Panc1 (cell line): Measurements from ENCODE around the gene PADI3. TPM values are rescaled to one million over a fixed set of nuclear protein-coding genes. Genes with fewer than 3 reads are reported as not detected.

Experiments
- ATAC-seq: fragments of 200-7000 bp; cut with Tn5 transposase; 2 replicates; pipeline ENCODE4 v1.9.1; 2020; ENCODE audit warnings: mild to moderate bottlenecking, moderate library complexity
- Bru-seq: library from RNA; stranded (reverse); fragments of 400-500 nt; gene quantifications from one replicate; lab custom pipeline; 2021; lab: Mats Ljungman, UMichigan
- BruChase-seq, 2 experiments: library from RNA; stranded (reverse); fragments of 400-500 nt; gene quantifications; one replicate each; lab custom pipeline; 2021; lab: Mats Ljungman, UMichigan
- BruUV-seq: library from RNA; stranded (reverse); fragments of 400-500 nt; replicated peaks from 2 replicates; lab custom pipeline; 2021; lab: Mats Ljungman, UMichigan
- CTCF ChIA-PET: fragments of 300-600 bp; sonication (Branson Sonifier 250); formaldehyde crosslinking; loops from one replicate; lab custom pipeline; 2022; ENCODE audit warnings: antibody characterized with exemption; lab: Charles Lee
- POLR2A ChIA-PET: fragments of 300-600 bp; sonication (Branson Sonifier 250); formaldehyde crosslinking; loops from one replicate; lab custom pipeline; 2022; ENCODE audit warnings: antibody characterized with exemption; lab: Charles Lee
- DNase-seq: peaks from one replicate; pipeline ENCODE4 v3.0.0-alpha.2; 2010; ENCODE audit warnings: low read depth, low spot score
- H3K27ac ChIP-seq: 2 replicates; pipeline ENCODE4 v1.5.1; 2011; ENCODE audit warnings: mild to moderate bottlenecking, low read length, inconsistent platforms
- H3K27me3 ChIP-seq: fragments of 200-500 bp; sonication (Bioruptor generic); 2 replicates; pipeline ENCODE4 v1.6.0; 2014; ENCODE audit warnings: low read length, inconsistent platforms; ENCODE audit not compliant: control insufficient read depth, insufficient read depth
- H3K36me3 ChIP-seq: fragments of 200-500 bp; sonication (Bioruptor generic); 2 replicates; pipeline ENCODE4 v1.5.1; 2014; ENCODE audit warnings: inconsistent platforms, mild to moderate bottlenecking, low read length, moderate library complexity; ENCODE audit not compliant: control insufficient read depth, insufficient read depth
- H3K4me1 ChIP-seq: 2 replicates; pipeline ENCODE4 v1.5.1; 2011; ENCODE audit warnings: inconsistent platforms, mild to moderate bottlenecking, low read length, moderate library complexity; ENCODE audit not compliant: control insufficient read depth, insufficient read depth
- H3K4me3 ChIP-seq, 2 experiments: 2 replicates each; pipeline ENCODE4 v1.5.1; 2011 to 2012; ENCODE audit warnings: low read depth in 2 of 2, low read length in 2 of 2, mild to moderate bottlenecking in 2 of 2, inconsistent platforms in 1 of 2, moderate library complexity in 1 of 2
- H3K9me3 ChIP-seq: fragments of 200-500 bp; sonication (Bioruptor generic); 2 replicates; pipeline ENCODE4 v1.5.1; 2014; ENCODE audit warnings: low read depth, mild to moderate bottlenecking, inconsistent platforms, low read length, moderate library complexity; ENCODE audit not compliant: control insufficient read depth, insufficient read depth
- POLR2AphosphoS5 ChIP-seq: IDR thresholded peaks from 2 replicates; pipeline ENCODE4 v1.6.1; 2012; ENCODE audit warnings: mild to moderate bottlenecking, low read depth, low read length, moderate library complexity
- SIN3A ChIP-seq: IDR thresholded peaks from 2 replicates; pipeline ENCODE4 v1.6.1; 2012; ENCODE audit warnings: low read depth, mild to moderate bottlenecking, low read length, moderate library complexity, borderline replicate concordance; ENCODE audit not compliant: insufficient read depth
- TCF7L2 ChIP-seq: IDR thresholded peaks from 2 replicates; pipeline ENCODE4 v1.6.1; 2011; ENCODE audit warnings: mild to moderate bottlenecking, low read depth, low read length, inconsistent platforms
- in situ Hi-C: cut with HindIII; loops from 2 replicates; pipeline ENCODE4 v1.10.0; 2016; ENCODE audit warnings: low sequenced_read_pairs, low pct_unique_long_range_greater_than_20kb
- intact Hi-C: fragments of 100-400 bp; cut with micrococcal nuclease; formaldehyde crosslinking; loops from one replicate; pipeline ENCODE4 v1.10.0; 2022; ENCODE audit not compliant: unreplicated experiment
- long read RNA-seq: library from polyadenylated mRNA; unstranded; transcript quantifications from one replicate; pipeline ENCODE4 v2.0.0, GENCODE V29; 2021; ENCODE audit not compliant: unreplicated experiment
- polyA plus RNA-seq: library from polyadenylated mRNA; unstranded; fragments of >200 nt; gene quantifications from one replicate; pipeline ENCODE4 v1.2.1, GENCODE V29; 2012; ENCODE audit warnings: missing spikeins; ENCODE audit not compliant: insufficient read length
- total RNA-seq: library from RNA; stranded (reverse); gene quantifications from one replicate; pipeline ENCODE4 v1.2.1, GENCODE V29; 2021; ENCODE audit not compliant: unreplicated experiment
- TF ChIP-seq, protein P1 (sequence below), 2 experiments: IDR thresholded peaks; 2 replicates each; pipeline ENCODE4 v1.6.1; 2011 to 2012; ENCODE audit warnings: low read depth in 2 of 2, control low read depth in 1 of 2, low read length in 1 of 2, mild to moderate bottlenecking in 1 of 2, moderate library complexity in 1 of 2; ENCODE audit not compliant: insufficient read depth in 1 of 2
- TF ChIP-seq, protein P2 (sequence below): fragments of 450-650 bp; IDR thresholded peaks from 2 replicates; pipeline ENCODE4 v1.5.1; 2017; ENCODE audit warnings: mild to moderate bottlenecking

Gene PADI3, protein sequence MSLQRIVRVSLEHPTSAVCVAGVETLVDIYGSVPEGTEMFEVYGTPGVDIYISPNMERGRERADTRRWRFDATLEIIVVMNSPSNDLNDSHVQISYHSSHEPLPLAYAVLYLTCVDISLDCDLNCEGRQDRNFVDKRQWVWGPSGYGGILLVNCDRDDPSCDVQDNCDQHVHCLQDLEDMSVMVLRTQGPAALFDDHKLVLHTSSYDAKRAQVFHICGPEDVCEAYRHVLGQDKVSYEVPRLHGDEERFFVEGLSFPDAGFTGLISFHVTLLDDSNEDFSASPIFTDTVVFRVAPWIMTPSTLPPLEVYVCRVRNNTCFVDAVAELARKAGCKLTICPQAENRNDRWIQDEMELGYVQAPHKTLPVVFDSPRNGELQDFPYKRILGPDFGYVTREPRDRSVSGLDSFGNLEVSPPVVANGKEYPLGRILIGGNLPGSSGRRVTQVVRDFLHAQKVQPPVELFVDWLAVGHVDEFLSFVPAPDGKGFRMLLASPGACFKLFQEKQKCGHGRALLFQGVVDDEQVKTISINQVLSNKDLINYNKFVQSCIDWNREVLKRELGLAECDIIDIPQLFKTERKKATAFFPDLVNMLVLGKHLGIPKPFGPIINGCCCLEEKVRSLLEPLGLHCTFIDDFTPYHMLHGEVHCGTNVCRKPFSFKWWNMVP
- total RNA-seq (3.4 TPM), Bru-seq, nascent RNA (percentile 38 among the genes with signal in this experiment), BruChase-seq, experiment 1, labeled RNA remaining after a 2-hour chase (percentile 36 among the genes with signal in this experiment), BruChase-seq, experiment 2, labeled RNA remaining after a 6-hour chase (percentile 36 among the genes with signal in this experiment)
- polyA plus RNA-seq: 4.4 TPM
- long read RNA-seq, partial matches to known transcripts: 2 of 3 reads
- long read RNA-seq, other reads (novel, unspliced or antisense): 1 of 3 reads

DNA sequence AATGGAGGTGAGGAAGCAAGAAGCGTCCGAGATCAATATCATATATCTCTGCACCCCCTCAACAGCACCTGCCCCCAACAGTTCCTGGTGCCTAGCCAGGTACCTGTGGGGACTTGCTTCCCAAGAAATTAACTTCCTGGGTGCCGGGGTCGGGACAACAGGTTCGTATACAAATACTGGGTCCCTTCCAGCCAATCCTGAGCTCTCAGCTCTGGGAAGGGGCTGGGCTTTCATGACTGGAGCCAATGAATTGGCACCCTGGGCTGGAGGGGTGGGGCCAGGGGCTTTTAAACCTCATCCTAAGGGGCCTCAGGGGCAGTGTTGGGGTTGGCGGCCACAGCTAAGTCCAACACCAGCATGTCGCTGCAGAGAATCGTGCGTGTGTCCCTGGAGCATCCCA, at the start of gene PADI3:
TSS of gene PADI3 (plus strand) at position 318 of the 400 bp plus-strand sequence. CDS start at position 358, 40 bp downstream.
- ChIA-PET POLR2A (interaction anchor here (0.7 kb wide), 1 partner anchor 17 kb away, joined by 4 read pairs; no protein-coding TSS in a partner anchor), CTCF (no interaction called here)
- in situ Hi-C loops: no loop called here
- Histone ChIP-seq H3K9me3 (no peaks in the 10 kb centered on the region), H3K36me3 (no peaks in the 10 kb centered on the region), H3K27ac (peak within 1 kb of the TSS; percentile 32), H3K27me3 (no peaks in the 10 kb centered on the region), H3K4me3 (no peak within 1 kb of the TSS), H3K4me1 (peaks cover 35% of the 10 kb centered on the region)
- DNase-seq (no peak), ATAC-seq (no peak)
- TF ChIP-seq, protein P1, sequence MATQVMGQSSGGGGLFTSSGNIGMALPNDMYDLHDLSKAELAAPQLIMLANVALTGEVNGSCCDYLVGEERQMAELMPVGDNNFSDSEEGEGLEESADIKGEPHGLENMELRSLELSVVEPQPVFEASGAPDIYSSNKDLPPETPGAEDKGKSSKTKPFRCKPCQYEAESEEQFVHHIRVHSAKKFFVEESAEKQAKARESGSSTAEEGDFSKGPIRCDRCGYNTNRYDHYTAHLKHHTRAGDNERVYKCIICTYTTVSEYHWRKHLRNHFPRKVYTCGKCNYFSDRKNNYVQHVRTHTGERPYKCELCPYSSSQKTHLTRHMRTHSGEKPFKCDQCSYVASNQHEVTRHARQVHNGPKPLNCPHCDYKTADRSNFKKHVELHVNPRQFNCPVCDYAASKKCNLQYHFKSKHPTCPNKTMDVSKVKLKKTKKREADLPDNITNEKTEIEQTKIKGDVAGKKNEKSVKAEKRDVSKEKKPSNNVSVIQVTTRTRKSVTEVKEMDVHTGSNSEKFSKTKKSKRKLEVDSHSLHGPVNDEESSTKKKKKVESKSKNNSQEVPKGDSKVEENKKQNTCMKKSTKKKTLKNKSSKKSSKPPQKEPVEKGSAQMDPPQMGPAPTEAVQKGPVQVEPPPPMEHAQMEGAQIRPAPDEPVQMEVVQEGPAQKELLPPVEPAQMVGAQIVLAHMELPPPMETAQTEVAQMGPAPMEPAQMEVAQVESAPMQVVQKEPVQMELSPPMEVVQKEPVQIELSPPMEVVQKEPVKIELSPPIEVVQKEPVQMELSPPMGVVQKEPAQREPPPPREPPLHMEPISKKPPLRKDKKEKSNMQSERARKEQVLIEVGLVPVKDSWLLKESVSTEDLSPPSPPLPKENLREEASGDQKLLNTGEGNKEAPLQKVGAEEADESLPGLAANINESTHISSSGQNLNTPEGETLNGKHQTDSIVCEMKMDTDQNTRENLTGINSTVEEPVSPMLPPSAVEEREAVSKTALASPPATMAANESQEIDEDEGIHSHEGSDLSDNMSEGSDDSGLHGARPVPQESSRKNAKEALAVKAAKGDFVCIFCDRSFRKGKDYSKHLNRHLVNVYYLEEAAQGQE (IDR thresholded peaks at IDR 0.05; ENCODE audit: insufficient read depth in 1 of 2, low read depth in 2 of 2, low read length in 1 of 2): no peak
- TF ChIP-seq POLR2AphosphoS5 (no peak), TCF7L2 (no peak), SIN3A (no peak)
- TF ChIP-seq, protein P2, sequence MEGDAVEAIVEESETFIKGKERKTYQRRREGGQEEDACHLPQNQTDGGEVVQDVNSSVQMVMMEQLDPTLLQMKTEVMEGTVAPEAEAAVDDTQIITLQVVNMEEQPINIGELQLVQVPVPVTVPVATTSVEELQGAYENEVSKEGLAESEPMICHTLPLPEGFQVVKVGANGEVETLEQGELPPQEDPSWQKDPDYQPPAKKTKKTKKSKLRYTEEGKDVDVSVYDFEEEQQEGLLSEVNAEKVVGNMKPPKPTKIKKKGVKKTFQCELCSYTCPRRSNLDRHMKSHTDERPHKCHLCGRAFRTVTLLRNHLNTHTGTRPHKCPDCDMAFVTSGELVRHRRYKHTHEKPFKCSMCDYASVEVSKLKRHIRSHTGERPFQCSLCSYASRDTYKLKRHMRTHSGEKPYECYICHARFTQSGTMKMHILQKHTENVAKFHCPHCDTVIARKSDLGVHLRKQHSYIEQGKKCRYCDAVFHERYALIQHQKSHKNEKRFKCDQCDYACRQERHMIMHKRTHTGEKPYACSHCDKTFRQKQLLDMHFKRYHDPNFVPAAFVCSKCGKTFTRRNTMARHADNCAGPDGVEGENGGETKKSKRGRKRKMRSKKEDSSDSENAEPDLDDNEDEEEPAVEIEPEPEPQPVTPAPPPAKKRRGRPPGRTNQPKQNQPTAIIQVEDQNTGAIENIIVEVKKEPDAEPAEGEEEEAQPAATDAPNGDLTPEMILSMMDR: no peak
- BruUV-seq: no TSS peak
- intact Hi-C loops: no loop called here

DNA sequence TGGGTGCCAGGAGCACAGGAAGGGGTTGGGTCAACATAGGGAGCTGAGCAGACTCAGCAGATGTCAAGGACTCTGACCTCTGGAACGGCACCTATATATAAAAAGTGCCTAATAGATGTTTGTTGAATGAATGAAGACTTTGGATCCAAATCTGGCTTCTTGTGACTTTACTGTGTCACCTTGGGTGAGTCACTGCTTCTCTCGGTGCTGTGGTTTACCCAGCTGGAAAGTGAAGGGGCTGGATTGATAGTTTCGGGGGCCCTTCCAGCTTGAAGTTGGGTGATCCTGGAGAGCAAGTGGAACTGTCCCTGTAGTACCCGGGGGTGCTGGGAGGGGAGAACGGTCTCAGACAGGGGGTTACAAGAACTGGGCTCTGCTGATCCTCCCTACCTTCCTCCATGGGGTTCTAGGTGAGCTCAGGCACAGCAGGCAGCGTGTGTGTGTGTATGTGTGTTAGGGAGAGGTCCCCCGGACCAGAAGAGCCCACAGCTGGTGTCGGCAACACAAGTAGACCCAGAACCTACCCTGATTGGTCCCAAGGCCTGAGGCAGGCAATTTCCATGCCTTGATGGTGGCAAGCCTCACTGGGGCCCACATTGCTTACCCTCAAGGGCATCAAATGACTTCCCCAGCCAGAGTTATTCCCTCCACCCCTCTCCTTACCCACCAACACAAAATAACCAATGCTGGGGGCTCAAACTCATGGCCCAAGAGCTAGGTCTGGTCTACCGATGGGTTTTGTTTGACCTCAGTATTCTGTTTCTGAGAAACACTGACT, 49.4 kb upstream of the PADI3 start:
- in situ Hi-C loops: no loop called here
- ChIA-PET POLR2A (interaction anchor here (0.6 kb wide), 1 partner anchor 14 kb away, joined by 3 read pairs; no protein-coding TSS in a partner anchor), CTCF (interaction anchor here (0.5 kb wide), 1 partner anchor 32 kb away, joined by 3 read pairs; no protein-coding TSS in a partner anchor)
- DNase-seq (no peak), ATAC-seq (peak; percentile 27)
- BruUV-seq: no TSS peak
- no peaks in the 10 kb centered on the region for H3K27me3 ChIP-seq
- peaks cover 35% of the 10 kb centered on the region for H3K4me1 ChIP-seq
- no peak for TF ChIP-seq POLR2AphosphoS5
- TF ChIP-seq SIN3A: no peak
- TF ChIP-seq, protein P2: no peak
- TF ChIP-seq, protein P1 (IDR thresholded peaks at IDR 0.05; ENCODE audit: insufficient read depth in 1 of 2, low read depth in 2 of 2, low read length in 1 of 2): no peak
- no peak for TF ChIP-seq TCF7L2
- no peak overlapping the region for H3K4me3 ChIP-seq
- no peaks in the 10 kb centered on the region for H3K36me3 ChIP-seq
- intact Hi-C loops: no loop called here
- H3K27ac ChIP-seq: peak overlapping the region; percentile 78
- no peaks in the 10 kb centered on the region for H3K9me3 ChIP-seq
